Fibroblast of lung (primary cell): ENCODE results near the gene CCDC60.

Source experiments
- EZH2 ChIP-seq: IDR thresholded peaks from 2 replicates; pipeline ENCODE4 v1.5.1; 2012; ENCODE audit warnings: low read length, control low read depth, mild to moderate bottlenecking; ENCODE audit errors: missing control alignments
- TF ChIP-seq, protein P1 (sequence below), 2 donors: IDR thresholded peaks in 1 of 2; conservative IDR thresholded peaks in 1 of 2; 1 replicate in 1 of 2; 2 replicates in 1 of 2; pipeline ENCODE4 v1.5.1; 2011 to 2012; ENCODE audit warnings: low read length in 2 of 2, control low read depth in 1 of 2, inconsistent platforms in 1 of 2, low read depth in 1 of 2, mild to moderate bottlenecking in 1 of 2

- TF ChIP-seq, protein P1, sequence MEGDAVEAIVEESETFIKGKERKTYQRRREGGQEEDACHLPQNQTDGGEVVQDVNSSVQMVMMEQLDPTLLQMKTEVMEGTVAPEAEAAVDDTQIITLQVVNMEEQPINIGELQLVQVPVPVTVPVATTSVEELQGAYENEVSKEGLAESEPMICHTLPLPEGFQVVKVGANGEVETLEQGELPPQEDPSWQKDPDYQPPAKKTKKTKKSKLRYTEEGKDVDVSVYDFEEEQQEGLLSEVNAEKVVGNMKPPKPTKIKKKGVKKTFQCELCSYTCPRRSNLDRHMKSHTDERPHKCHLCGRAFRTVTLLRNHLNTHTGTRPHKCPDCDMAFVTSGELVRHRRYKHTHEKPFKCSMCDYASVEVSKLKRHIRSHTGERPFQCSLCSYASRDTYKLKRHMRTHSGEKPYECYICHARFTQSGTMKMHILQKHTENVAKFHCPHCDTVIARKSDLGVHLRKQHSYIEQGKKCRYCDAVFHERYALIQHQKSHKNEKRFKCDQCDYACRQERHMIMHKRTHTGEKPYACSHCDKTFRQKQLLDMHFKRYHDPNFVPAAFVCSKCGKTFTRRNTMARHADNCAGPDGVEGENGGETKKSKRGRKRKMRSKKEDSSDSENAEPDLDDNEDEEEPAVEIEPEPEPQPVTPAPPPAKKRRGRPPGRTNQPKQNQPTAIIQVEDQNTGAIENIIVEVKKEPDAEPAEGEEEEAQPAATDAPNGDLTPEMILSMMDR (conservative IDR thresholded peaks at IDR 0.05 in 1 of 2, IDR thresholded peaks at IDR 0.05 in 1 of 2; ENCODE audit: low read depth in 1 of 2, low read length in 2 of 2), result no peak
- TF ChIP-seq EZH2, result no peak
Measured at GRCh38 chr12:119322301-119322723, 12.2 kb upstream of the CCDC60 start.
